Measurements from ENCODE around the gene THSD4.

DNA sequence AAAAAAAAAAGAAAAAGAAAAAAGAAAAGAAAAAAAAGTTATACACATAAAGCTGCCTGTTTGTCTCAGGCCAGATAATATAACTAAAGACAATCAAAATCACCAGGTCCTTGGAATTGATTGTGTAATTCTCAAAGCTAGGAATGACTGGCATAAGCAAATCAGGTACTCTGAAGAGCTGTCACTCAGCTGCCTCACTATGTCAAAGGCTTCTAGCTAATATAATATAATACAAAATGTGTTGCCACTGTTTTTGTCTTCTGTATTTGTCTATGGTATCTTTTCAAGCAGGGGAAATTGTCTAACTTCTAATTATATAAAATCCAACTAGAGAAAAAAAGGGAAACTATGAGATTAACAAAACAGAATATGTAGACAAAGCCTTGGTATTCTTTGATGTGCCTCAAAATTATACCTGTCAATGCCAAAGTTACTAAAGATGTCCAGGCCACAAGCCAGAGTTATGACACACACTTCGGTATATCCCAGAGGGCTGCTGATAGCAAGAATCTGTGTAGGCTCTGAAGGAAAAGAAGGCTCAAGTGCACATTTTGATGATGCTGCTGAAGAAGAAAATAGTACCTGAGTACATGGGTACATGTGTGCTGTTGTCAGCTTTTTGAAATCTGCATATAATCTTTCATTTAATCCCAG, 658.1 kb downstream of the THSD4 start:
- TF ChIP-seq, protein P1, sequence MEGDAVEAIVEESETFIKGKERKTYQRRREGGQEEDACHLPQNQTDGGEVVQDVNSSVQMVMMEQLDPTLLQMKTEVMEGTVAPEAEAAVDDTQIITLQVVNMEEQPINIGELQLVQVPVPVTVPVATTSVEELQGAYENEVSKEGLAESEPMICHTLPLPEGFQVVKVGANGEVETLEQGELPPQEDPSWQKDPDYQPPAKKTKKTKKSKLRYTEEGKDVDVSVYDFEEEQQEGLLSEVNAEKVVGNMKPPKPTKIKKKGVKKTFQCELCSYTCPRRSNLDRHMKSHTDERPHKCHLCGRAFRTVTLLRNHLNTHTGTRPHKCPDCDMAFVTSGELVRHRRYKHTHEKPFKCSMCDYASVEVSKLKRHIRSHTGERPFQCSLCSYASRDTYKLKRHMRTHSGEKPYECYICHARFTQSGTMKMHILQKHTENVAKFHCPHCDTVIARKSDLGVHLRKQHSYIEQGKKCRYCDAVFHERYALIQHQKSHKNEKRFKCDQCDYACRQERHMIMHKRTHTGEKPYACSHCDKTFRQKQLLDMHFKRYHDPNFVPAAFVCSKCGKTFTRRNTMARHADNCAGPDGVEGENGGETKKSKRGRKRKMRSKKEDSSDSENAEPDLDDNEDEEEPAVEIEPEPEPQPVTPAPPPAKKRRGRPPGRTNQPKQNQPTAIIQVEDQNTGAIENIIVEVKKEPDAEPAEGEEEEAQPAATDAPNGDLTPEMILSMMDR (IDR thresholded peaks at IDR 0.05; ENCODE audit: insufficient read depth, low read length): no peak
- TF ChIP-seq SPI1 (IDR thresholded peaks at IDR 0.05; ENCODE audit: borderline replicate concordance, low read depth): no peak

Measured in HL-60 (cell line).